SU-DHL-6 (cell line): Measurements from ENCODE around the gene HTD2.

Experiments
- H2AFZ ChIP-seq: fragments of 200-600 bp; sonication (generic); 2 replicates; pipeline ENCODE4 v1.6.1; 2014; ENCODE audit warnings: low read depth, mild to moderate bottlenecking, moderate library complexity, mixed read lengths, antibody characterized with exemption, low read length; ENCODE audit not compliant: severe bottlenecking
- H3F3A ChIP-seq: fragments of 200-600 bp; shearing (Covaris generic); 2 replicates; pipeline ENCODE4 v1.6.0; 2016; ENCODE audit warnings: antibody characterized with exemption, mild to moderate bottlenecking; ENCODE audit not compliant: insufficient read depth
- H3K27ac ChIP-seq: fragments of 200-600 bp; sonication (generic); 2 replicates; pipeline ENCODE4 v1.5.1; 2016; ENCODE audit warnings: low read depth, mild to moderate bottlenecking, low read length, moderate library complexity, mixed read lengths
- H3K27me3 ChIP-seq: fragments of 200-600 bp; sonication (generic), shearing (Covaris generic); 2 replicates; pipeline ENCODE4 v1.6.0; 2014; ENCODE audit warnings: mild to moderate bottlenecking, low read length
- H3K36me3 ChIP-seq: fragments of 200-600 bp; sonication (generic); 2 replicates; pipeline ENCODE4 v1.6.1; 2014; ENCODE audit warnings: mild to moderate bottlenecking, low read length, mixed read lengths
- H3K4me2 ChIP-seq: fragments of 300-600, 200-600 bp; shearing (Covaris generic), sonication (generic); 2 replicates; pipeline ENCODE4 v1.6.0; 2014; ENCODE audit warnings: low read length, low read depth, mild to moderate bottlenecking; ENCODE audit not compliant: poor library complexity, severe bottlenecking
- H3K4me3 ChIP-seq: fragments of 200-600 bp; sonication (generic); 2 replicates; pipeline ENCODE4 v1.5.1; 2014; ENCODE audit warnings: antibody characterized with exemption, low read length, mild to moderate bottlenecking, mixed read lengths; ENCODE audit not compliant: insufficient read depth, poor library complexity, severe bottlenecking
- H3K79me2 ChIP-seq: fragments of 200-600 bp; sonication (generic); 2 replicates; pipeline ENCODE4 v1.6.1; 2014; ENCODE audit warnings: mild to moderate bottlenecking, low read length, moderate library complexity; ENCODE audit not compliant: insufficient read depth
- H3K9ac ChIP-seq: fragments of 200-600 bp; sonication (generic); 2 replicates; pipeline ENCODE4 v1.7.0; 2014; ENCODE audit warnings: mild to moderate bottlenecking, low read length
- H3K9me2 ChIP-seq: fragments of 200-600 bp; sonication (generic); replicated peaks from 2 replicates; pipeline ENCODE4 v1.6.1; 2014; ENCODE audit warnings: low read length; ENCODE audit not compliant: insufficient read depth
- H3K9me3 ChIP-seq: fragments of 200-600 bp; sonication (generic); 2 replicates; pipeline ENCODE4 v1.6.1; 2014; ENCODE audit warnings: low read length, mixed read lengths; ENCODE audit not compliant: insufficient read depth
- H4K20me1 ChIP-seq: fragments of 200-600 bp; sonication (generic); 2 replicates; pipeline ENCODE4 v1.6.1; 2014; ENCODE audit warnings: low read depth, mild to moderate bottlenecking, antibody characterized with exemption, low read length, moderate library complexity, mixed read lengths
- EZH2phosphoT487 ChIP-seq: fragments of 200-600 bp; sonication (generic), shearing (Covaris generic); conservative IDR thresholded peaks from 2 replicates; pipeline ENCODE4 v1.6.1; 2018; ENCODE audit warnings: mild to moderate bottlenecking, antibody characterized with exemption, low read length, moderate library complexity, mixed read lengths
- TF ChIP-seq, protein P1 (sequence below): fragments of 200-600 bp; sonication (generic); IDR thresholded peaks from one replicate; pipeline ENCODE4 v1.5.1; 2017; ENCODE audit warnings: antibody characterized with exemption, mild to moderate bottlenecking, low read length, moderate library complexity; ENCODE audit not compliant: insufficient read depth, poor library complexity, severe bottlenecking

Gene HTD2

DNA sequence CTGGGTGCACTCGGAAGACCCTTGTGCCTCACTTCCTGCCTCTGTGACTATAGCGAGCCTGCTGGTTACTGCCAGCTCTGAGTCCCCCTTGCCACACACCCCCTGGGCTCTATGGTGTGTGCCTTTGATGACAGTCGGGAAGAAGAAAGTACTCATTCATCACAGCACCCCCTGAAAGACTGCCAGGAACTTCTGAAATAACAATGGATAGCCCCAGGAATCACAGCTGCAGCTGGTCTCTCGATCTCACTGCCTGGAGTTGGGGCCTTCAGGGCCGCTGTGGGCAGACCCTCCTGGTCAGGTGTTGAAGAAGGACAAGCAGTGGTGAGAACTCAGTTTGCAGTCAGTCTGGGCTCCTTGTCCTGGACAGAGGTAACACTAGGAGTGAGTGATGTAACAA is 10.1 kb upstream of the HTD2 start:
- no peaks in the 10 kb centered on the region for H3K36me3 ChIP-seq
- TF ChIP-seq, protein P1, sequence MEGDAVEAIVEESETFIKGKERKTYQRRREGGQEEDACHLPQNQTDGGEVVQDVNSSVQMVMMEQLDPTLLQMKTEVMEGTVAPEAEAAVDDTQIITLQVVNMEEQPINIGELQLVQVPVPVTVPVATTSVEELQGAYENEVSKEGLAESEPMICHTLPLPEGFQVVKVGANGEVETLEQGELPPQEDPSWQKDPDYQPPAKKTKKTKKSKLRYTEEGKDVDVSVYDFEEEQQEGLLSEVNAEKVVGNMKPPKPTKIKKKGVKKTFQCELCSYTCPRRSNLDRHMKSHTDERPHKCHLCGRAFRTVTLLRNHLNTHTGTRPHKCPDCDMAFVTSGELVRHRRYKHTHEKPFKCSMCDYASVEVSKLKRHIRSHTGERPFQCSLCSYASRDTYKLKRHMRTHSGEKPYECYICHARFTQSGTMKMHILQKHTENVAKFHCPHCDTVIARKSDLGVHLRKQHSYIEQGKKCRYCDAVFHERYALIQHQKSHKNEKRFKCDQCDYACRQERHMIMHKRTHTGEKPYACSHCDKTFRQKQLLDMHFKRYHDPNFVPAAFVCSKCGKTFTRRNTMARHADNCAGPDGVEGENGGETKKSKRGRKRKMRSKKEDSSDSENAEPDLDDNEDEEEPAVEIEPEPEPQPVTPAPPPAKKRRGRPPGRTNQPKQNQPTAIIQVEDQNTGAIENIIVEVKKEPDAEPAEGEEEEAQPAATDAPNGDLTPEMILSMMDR, result no peak
- no peak for TF ChIP-seq EZH2phosphoT487
- no peaks in the 10 kb centered on the region for H4K20me1 ChIP-seq
- H3K27ac ChIP-seq, result no peak overlapping the region
- no peak overlapping the region for H3K4me2 ChIP-seq
- no peaks in the 10 kb centered on the region for H3K79me2 ChIP-seq
- H3K9me3 ChIP-seq, result no peaks in the 10 kb centered on the region
- no peaks in the 10 kb centered on the region for H3K9me2 ChIP-seq
- no peak overlapping the region for H3K9ac ChIP-seq
- H3K27me3 ChIP-seq, result no peaks in the 10 kb centered on the region
- H3K4me3 ChIP-seq, result no peak overlapping the region
- H3F3A ChIP-seq, result no peaks in the 10 kb centered on the region
- H2AFZ ChIP-seq, result no peak overlapping the region

DNA sequence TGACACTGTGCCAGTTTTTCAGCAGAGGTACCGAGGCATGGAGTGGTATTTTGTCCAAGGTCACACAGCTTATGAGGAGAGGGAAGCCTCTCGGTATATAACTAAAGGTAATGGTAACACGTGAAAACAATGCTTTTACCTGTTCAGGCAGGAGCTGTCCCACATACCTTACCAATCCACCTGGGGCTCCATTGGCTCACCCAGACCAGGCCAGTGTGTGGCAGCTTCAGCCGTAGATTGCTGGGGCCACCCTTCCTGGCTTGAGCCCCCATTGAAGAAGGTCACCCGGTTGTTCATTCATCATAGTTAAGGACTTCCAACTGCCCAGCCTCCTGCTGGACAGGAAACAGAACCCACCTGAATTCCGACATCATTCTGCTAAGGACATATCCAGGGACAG is 9.5 kb upstream of the HTD2 start:
- H3K4me3 ChIP-seq, result no peak overlapping the region
- H4K20me1 ChIP-seq, result no peaks in the 10 kb centered on the region
- H3K27me3 ChIP-seq, result no peaks in the 10 kb centered on the region
- H2AFZ ChIP-seq, result no peak overlapping the region
- no peaks in the 10 kb centered on the region for H3K9me2 ChIP-seq
- no peaks in the 10 kb centered on the region for H3F3A ChIP-seq
- no peak overlapping the region for H3K4me2 ChIP-seq
- H3K9ac ChIP-seq, result no peak overlapping the region
- no peak for TF ChIP-seq EZH2phosphoT487
- TF ChIP-seq, protein P1, result no peak
- no peaks in the 10 kb centered on the region for H3K79me2 ChIP-seq
- no peaks in the 10 kb centered on the region for H3K36me3 ChIP-seq
- no peaks in the 10 kb centered on the region for H3K9me3 ChIP-seq
- no peak overlapping the region for H3K27ac ChIP-seq

DNA sequence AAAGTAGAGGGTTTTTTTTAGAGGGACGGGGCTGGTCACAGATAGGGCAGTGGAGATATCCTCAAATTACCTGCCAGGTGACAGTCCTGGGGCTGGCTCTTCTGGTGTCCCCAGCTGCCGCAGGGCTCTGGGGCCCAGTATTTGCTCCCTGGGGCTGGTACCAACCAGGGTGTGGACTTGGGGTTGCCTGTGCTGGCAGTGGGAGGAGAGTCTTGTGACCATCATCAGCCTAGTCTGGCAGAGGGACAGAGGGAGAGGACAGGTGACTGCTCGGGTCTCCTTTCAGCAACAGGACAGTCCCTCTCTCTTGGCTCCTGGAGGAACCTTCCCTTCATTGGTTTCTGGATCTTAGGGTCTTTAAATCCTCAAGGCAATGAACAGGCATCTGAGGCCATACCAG is 8.1 kb upstream of the HTD2 start:
- no peak for TF ChIP-seq EZH2phosphoT487
- TF ChIP-seq, protein P1, result no peak
- H3K4me3 ChIP-seq, result no peak overlapping the region
- H2AFZ ChIP-seq, result no peak overlapping the region
- no peaks in the 10 kb centered on the region for H3K27me3 ChIP-seq
- no peak overlapping the region for H3K9ac ChIP-seq
- H3K27ac ChIP-seq, result no peak overlapping the region
- H3K4me2 ChIP-seq, result no peak overlapping the region
- H3K9me3 ChIP-seq, result no peaks in the 10 kb centered on the region
- no peaks in the 10 kb centered on the region for H3K36me3 ChIP-seq
- H3F3A ChIP-seq, result no peaks in the 10 kb centered on the region
- no peaks in the 10 kb centered on the region for H3K9me2 ChIP-seq
- no peaks in the 10 kb centered on the region for H4K20me1 ChIP-seq
- no peaks in the 10 kb centered on the region for H3K79me2 ChIP-seq

DNA sequence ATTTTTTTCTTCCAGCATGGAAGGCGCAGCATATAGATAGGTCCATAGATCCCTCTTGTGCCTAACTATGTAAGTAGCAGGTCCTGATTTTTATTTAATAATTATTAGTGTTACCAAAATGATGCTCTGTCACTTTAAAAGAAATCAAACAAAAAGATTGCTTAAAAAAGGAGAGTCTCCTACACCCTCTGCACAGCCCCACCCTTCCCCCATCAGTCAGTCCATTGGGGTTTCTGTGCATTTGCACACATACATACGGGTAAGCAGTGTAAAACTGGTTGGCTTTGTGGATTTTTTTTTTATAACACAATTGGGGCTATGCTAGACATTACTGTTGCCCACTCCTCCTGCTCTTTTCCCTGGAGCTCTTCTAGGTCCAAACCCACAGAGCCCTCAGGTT is 7.2 kb upstream of the HTD2 start:
- no peak overlapping the region for H3K4me2 ChIP-seq
- H3K36me3 ChIP-seq, result no peaks in the 10 kb centered on the region
- H3K27ac ChIP-seq, result no peak overlapping the region
- H3F3A ChIP-seq, result no peaks in the 10 kb centered on the region
- no peak overlapping the region for H3K9ac ChIP-seq
- no peak overlapping the region for H2AFZ ChIP-seq
- TF ChIP-seq, protein P1, result no peak
- no peak for TF ChIP-seq EZH2phosphoT487
- H3K9me2 ChIP-seq, result no peaks in the 10 kb centered on the region
- H3K79me2 ChIP-seq, result no peaks in the 10 kb centered on the region
- H3K27me3 ChIP-seq, result no peaks in the 10 kb centered on the region
- H3K9me3 ChIP-seq, result no peaks in the 10 kb centered on the region
- H3K4me3 ChIP-seq, result no peak overlapping the region
- no peaks in the 10 kb centered on the region for H4K20me1 ChIP-seq
